ENCODE results near the gene CAMKK1. TPM values are rescaled to one million over a fixed set of nuclear protein-coding genes. Genes with fewer than 3 reads are reported as not detected.

The CAMKK1 gene
- total RNA-seq, 4 donors from 2014 or later = 0.44 to 5.1 (median 2.1) TPM

DNA sequence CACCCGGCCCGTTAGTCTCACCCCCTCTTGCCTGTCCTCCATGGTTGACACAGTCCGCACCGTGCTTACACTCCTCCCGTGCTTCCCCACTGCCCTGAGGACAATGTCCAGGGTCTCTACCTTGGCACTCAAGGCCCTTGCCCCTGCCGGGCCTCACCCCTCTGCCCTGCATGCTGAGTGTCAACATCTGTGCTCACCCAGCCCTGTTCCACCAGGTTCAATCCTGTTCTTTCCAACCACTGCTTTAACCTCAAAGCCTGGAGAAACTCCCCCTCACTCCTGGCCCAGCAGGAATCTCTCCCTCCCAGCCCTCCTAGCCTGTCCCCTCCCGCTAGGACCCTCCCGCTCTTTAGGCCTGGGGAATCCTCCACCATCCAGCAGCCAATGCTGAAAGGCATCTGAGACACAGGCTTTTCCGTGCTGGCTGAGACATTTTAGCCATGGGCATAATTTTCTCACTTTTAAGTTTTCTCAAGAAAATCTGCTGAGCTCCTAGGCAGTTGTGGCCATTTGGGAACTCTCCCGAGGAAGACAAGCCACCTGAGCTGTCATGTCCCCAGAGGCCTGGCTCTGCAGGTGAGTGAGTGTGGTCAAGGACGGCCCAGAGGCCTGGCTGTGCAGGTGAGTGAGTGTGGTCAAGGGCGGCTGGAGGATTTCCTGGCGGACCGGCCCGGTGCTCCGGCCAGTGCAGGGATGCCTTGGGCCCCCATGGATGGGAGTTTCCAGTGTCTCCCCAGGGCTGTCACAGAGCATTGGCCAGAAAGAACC lies 34.2 kb upstream of the CAMKK1 start:
- DNase-seq (no peak), ATAC-seq (no peak)
- H3K27ac ChIP-seq = no peak overlapping the region
- in situ Hi-C loops (cut with MboI; ENCODE audit: low sequenced_read_pairs in 4 of 4) (no loop called here), intact Hi-C loops (cut with DNase I; ENCODE audit: low total_unique reads) (no loop called here)
- H3K36me3 ChIP-seq = no peaks in the 10 kb centered on the region
- no peak overlapping the region for H3K4me3 ChIP-seq
- TF ChIP-seq, protein P1, sequence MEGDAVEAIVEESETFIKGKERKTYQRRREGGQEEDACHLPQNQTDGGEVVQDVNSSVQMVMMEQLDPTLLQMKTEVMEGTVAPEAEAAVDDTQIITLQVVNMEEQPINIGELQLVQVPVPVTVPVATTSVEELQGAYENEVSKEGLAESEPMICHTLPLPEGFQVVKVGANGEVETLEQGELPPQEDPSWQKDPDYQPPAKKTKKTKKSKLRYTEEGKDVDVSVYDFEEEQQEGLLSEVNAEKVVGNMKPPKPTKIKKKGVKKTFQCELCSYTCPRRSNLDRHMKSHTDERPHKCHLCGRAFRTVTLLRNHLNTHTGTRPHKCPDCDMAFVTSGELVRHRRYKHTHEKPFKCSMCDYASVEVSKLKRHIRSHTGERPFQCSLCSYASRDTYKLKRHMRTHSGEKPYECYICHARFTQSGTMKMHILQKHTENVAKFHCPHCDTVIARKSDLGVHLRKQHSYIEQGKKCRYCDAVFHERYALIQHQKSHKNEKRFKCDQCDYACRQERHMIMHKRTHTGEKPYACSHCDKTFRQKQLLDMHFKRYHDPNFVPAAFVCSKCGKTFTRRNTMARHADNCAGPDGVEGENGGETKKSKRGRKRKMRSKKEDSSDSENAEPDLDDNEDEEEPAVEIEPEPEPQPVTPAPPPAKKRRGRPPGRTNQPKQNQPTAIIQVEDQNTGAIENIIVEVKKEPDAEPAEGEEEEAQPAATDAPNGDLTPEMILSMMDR (IDR thresholded peaks at IDR 0.05 in 4 of 5, conservative IDR thresholded peaks at IDR 0.05 in 1 of 5) = no peak
- TF ChIP-seq POLR2A (IDR thresholded peaks at IDR 0.05) = no peak
- no peaks in the 10 kb centered on the region for H3K27me3 ChIP-seq
- no peaks in the 10 kb centered on the region for H3K4me1 ChIP-seq
- H3K9me3 ChIP-seq = no peaks in the 10 kb centered on the region

DNA sequence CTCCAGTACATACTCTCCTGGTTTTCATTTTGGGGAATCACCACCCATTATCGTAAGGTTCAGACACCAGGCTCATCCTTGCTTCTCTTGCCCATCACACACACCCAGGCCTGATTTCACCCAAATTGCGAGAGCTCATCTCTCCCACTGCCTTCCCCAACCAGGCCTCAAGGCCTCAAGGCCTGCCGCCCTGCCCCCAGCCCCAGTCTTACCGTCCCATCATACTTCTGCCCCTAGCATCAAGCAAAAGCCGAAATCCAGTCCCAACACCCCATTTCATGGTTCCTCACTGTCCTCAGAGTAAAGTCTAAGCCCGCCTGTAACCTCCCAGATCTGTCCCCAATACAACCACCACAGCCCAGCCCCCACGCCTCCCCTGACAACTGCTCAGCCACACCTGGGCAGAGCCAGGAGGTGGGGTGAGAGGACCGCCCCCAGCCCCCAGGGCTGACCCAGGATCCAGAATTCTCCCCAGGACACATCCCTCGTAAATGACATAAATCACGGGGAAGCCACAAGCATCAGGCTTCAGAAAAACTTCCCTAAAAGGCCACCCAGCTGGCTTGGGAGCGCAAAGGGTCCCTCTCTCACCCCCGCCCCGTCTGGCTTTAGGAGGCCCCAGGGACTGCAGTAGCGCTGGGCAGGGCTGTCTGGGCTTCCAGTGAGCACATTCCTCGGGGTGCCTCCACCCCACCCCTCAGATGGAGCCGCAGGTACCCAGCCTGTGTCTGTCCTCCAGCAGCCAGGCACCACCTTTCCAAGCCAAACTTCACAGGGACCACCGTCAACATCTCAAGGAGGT lies 33.0 kb upstream of the CAMKK1 start:
- DNase-seq = no peak
- Histone ChIP-seq H3K36me3 (no peaks in the 10 kb centered on the region), H3K27ac (no peak overlapping the region), H3K4me1 (no peaks in the 10 kb centered on the region), H3K4me3 (no peak overlapping the region), H3K9me3 (no peaks in the 10 kb centered on the region), H3K27me3 (no peaks in the 10 kb centered on the region)
- ATAC-seq = no peak
- intact Hi-C loops (cut with DNase I; ENCODE audit: low total_unique reads) (no loop called here), in situ Hi-C loops (cut with MboI; ENCODE audit: low sequenced_read_pairs in 4 of 4) (no loop called here)
- TF ChIP-seq POLR2A (IDR thresholded peaks at IDR 0.05) = no peak
- TF ChIP-seq, protein P1 (IDR thresholded peaks at IDR 0.05 in 4 of 5, conservative IDR thresholded peaks at IDR 0.05 in 1 of 5) = no peak

DNA sequence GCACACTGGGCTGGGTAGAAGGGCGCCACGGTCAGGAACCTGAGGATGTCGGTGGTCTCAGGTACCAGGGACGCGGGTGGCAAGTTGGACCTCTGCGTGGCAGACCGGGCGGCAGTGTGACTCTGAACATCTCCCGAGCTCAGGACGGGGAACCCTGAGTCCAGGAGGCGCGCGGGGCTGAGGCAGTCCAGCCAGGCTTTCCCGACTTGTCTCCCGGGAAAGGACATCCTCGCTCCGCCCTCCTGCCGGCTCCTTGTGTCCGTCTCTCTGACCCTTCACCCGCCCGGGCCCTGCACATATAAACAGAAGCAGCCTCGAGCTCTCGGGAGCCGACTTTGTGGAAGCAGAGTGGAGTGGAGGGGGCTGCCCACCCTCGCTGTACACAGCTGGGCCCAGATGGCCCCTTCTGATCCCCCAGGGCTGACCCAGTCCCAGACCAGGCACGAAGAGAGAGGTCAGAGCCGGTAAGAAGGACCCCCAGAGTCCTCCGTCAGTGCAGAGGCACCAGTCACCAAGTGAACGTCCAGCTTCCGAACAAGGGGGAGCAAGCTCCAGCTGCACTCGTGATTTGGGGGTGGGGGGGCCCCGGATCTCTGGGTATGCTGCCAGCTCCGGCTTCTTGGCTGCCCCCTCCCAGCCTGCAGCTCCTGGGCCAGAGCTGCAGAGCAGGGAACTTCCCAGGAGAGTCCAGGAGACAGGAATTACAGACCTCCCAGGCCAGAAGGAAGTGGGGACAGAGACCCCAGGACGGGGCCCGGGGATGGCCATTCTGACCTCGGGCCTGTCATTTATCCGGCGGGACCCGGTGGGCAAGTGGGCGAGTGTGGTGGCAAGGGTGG lies 31.9 kb upstream of the CAMKK1 start:
- Histone ChIP-seq H3K4me1 (no peaks in the 10 kb centered on the region), H3K4me3 (no peak overlapping the region), H3K27me3 (no peaks in the 10 kb centered on the region), H3K27ac (no peak overlapping the region), H3K36me3 (no peaks in the 10 kb centered on the region), H3K9me3 (no peaks in the 10 kb centered on the region)
- DNase-seq = no peak
- in situ Hi-C loops (cut with MboI; ENCODE audit: low sequenced_read_pairs in 4 of 4) = no loop called here
- TF ChIP-seq POLR2A (IDR thresholded peaks at IDR 0.05) = no peak
- TF ChIP-seq, protein P1 (IDR thresholded peaks at IDR 0.05 in 4 of 5, conservative IDR thresholded peaks at IDR 0.05 in 1 of 5) = no peak
- intact Hi-C loops (cut with DNase I; ENCODE audit: low total_unique reads) = no loop called here
- ATAC-seq = no peak

DNA sequence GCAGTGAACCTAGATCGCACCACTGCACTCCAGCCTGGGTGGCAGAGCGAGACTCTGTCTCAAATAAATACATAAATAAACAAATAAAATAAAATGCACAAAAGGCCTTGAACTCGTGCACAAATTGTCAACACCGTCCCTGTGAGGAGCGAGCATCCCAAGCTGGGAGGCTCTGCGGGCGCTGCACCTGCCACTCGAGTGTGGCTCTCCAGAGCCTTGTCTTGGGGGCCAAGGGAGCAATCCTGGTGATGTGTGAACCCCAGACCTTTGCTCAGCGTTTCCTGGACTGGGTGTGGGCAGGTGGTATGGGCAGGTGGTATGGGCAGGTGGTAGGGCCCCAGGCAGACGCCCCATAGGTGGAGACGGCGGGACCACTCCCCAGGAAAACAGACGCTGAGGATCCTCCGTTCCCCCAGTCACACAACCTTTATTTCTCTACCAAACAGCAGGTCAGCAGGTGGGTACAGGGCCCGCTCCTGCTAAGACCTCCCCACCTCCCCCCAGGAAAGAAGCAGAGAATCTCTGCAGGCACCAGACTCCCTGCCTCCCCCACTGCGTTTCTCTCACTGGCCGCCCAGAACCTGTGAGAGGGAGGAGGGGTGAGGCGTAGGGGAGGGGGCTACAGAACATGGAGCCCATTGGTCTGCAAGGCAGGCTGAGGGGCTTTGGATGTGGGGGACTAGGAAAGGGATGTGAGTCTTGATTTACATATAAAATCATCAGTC lies 30.8 kb upstream of the CAMKK1 start:
- H3K4me1 ChIP-seq = no peaks in the 10 kb centered on the region
- no peak overlapping the region for H3K27ac ChIP-seq
- no peak for ATAC-seq
- H3K4me3 ChIP-seq = no peak overlapping the region
- H3K9me3 ChIP-seq = no peaks in the 10 kb centered on the region
- H3K27me3 ChIP-seq = no peaks in the 10 kb centered on the region
- in situ Hi-C loops (cut with MboI; ENCODE audit: low sequenced_read_pairs in 4 of 4) = no loop called here
- TF ChIP-seq, protein P1 (IDR thresholded peaks at IDR 0.05 in 4 of 5, conservative IDR thresholded peaks at IDR 0.05 in 1 of 5) = no peak
- TF ChIP-seq POLR2A (IDR thresholded peaks at IDR 0.05) = no peak
- intact Hi-C loops (cut with DNase I; ENCODE audit: low total_unique reads) = no loop called here
- no peak for DNase-seq
- no peaks in the 10 kb centered on the region for H3K36me3 ChIP-seq

Measured in gastrocnemius medialis (tissue), 4 donors.